GM21717 (cell line): ENCODE measurements around the gene MDM2.
"Not testable (repeated sequence)": the region's sequence is repeated elsewhere in the genome, so short reads cannot be mapped to it uniquely, and the experiment has no call there.

ENCODE experiments used
- ATAC-seq: cut with Tn5 transposase; IDR thresholded peaks from one replicate; pipeline ENCODE4 v1.9.1; 2021; ENCODE audit warnings: mild to moderate bottlenecking, moderate library complexity; ENCODE audit not compliant: unreplicated experiment

MDM2 gene

GRCh38 chr12:68824597-68825250 is 16.7 kb downstream of the MDM2 start:
- ATAC-seq, result no peak

DNA sequence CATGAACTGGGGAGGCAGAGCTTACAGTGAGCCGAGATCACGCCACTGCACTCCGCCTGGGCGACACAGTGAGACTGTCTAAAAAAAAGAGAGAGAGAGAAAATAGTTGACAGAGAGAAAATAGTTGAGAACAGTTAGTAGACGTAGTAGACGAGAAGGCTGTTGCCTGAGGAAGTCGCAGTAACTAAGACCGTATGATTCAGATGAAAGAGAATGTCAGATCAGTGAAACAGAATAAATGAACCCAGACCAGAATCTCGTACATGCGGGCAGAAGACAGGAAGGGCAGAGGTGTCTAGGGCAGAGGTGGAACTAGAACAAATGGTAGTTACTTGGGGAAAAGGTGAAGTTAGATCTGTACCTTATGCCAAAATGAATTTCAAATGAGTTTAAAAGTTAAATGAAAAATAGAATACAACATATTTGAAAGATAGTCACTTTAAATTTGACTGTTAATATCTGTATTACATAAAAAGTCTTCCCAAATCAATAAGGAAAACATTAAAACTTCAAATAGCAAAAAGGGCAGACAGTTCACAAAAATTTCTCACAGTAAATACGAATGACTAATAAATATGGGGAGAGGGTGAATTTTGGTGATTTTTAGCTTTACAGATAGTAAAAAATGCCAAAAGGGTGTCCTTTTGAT is 17.7 kb downstream of the MDM2 start:
- no peak for ATAC-seq

GRCh38 chr12:68827895-68828671 is 20.1 kb downstream of the MDM2 start:
- no peak for ATAC-seq

DNA sequence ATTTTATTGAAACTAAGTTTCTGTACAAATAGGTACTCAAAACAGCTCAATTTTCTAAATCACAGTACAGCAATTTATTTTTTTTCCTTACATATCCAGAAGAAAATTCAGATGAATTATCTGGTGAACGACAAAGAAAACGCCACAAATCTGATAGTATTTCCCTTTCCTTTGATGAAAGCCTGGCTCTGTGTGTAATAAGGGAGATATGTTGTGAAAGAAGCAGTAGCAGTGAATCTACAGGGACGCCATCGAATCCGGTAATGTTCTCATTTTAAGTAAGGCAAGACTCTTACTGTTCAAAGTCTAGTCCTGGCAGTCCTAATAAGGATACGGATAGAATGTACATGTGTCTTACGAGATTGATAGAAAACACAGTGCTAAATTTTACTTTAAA is 20.7 kb downstream of the MDM2 start:
- no peak for ATAC-seq

- no peak for ATAC-seq
These were observed 23.3 kb downstream of the MDM2 start for GRCh38 chr12:68831272-68831671.

DNA sequence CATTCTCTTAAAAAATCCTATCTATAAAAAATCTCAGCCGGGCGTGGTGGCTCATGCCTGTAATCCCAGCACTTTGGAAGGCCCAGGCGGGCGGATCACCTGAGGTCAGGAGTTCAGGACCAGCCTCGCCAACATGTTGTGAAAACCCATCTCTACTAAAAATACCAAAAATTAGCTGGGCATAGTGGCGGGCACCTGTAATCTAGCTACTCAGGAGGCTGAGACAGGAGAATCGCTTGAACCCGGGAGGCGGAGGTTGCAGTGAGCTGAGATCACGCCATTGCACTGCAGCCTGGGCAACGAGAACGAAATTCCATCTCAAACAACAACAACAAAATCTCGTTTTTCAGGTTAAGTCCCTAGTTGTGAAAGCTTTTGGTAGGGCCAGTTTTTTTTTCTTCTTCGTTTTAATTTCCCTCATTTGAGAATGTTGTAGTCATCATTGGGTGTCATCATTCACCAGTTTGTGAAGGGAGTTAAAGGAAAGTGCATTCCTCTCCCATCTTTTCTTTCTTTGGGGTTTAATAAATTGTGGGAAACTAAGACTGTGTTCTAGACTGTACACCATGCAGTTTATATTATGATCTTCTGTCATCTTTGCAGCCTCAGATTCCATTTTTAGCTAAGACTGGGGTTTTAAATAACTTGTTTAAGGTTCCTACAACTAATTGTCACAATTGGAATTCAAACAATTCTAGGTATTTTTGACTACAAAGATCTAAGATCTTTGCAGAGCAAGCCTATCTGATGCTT is 23.9 kb downstream of the MDM2 start:
- no peak for ATAC-seq

- ATAC-seq, result no peak
These were observed 24.5 kb downstream of the MDM2 start for GRCh38 chr12:68832504-68832867.

DNA sequence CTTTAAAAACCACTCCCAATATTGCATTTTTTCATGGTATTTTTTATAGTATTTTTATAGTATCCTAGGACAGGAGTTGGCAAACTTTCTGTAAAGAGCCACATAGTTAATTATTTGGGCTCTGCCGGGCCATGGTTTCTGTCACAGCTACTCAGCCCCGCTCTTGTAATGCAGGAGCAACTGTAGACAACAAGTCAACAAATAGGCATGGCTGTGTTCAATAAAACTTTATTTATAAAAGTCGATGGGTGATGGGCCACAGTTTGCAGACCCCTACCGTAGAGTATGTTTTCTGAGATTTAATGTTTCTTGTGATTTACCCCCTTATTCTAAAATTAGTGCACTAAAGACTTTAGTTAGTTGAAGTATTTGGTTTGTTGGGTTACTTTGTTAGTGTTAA is 25.5 kb downstream of the MDM2 start:
- no peak for ATAC-seq

DNA sequence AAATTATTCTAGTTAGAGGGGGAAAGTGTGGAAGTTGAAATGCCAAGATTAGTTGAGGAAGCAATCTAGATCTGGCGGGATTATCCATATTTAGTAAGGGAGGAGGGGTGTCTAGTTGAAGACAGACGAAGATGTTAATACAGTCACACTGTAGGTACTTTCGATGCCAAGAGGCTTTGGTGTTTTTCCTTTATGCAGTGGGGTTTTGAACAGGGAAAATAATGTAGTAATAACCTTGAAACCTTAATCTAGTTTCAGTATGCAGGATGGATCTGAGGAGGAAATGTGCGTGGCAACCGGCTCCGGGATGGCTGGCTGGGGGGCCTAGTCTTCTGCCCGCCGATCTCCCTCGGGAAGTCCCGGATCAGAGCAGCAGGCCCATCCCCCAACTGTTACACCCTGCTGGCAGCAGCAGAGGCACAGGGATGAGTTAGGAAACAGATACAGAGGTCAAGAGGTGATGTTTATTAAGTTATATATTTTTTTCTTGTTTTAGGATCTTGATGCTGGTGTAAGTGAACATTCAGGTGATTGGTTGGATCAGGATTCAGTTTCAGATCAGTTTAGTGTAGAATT is 27.4 kb downstream of the MDM2 start:
- no peak for ATAC-seq

- ATAC-seq, result no peak
These were observed 29.2 kb downstream of the MDM2 start for GRCh38 chr12:68837215-68837614.

- no peak for ATAC-seq
These were observed 30.3 kb downstream of the MDM2 start for GRCh38 chr12:68838046-68838886.

DNA sequence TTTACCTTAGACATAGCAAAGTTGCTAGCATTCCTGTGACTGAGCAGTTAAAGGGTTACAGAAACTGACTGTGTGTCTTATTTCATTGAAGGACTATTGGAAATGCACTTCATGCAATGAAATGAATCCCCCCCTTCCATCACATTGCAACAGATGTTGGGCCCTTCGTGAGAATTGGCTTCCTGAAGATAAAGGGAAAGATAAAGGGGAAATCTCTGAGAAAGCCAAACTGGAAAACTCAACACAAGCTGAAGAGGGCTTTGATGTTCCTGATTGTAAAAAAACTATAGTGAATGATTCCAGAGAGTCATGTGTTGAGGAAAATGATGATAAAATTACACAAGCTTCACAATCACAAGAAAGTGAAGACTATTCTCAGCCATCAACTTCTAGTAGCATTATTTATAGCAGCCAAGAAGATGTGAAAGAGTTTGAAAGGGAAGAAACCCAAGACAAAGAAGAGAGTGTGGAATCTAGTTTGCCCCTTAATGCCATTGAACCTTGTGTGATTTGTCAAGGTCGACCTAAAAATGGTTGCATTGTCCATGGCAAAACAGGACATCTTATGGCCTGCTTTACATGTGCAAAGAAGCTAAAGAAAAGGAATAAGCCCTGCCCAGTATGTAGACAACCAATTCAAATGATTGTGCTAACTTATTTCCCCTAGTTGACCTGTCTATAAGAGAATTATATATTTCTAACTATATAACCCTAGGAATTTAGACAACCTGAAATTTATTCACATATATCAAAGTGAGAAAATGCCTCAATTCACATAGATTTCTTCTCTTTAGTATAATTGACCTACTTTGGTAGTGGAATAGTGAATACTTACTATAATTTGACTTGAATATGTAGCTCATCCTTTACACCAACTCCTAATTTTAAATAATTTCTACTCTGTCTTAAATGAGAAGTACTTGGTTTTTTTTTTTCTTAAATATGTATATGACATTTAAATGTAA is 31.5 kb downstream of the MDM2 start:
- ATAC-seq, result no peak

DNA sequence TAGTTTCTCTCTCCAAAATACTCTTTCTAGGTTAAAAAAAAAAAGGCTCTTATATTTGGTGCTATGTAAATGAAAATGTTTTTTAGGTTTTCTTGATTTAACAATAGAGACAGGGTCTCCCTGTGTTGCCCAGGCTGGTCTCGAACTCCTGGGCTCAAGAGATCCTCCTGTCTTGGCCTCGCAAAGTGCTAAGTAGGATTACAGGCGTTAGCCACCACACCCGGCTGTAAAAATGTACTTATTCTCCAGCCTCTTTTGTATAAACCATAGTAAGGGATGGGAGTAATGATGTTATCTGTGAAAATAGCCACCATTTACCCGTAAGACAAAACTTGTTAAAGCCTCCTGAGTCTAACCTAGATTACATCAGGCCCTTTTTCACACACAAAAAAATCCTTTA is 33.2 kb downstream of the MDM2 start:
- not testable (repeated sequence) for ATAC-seq

DNA sequence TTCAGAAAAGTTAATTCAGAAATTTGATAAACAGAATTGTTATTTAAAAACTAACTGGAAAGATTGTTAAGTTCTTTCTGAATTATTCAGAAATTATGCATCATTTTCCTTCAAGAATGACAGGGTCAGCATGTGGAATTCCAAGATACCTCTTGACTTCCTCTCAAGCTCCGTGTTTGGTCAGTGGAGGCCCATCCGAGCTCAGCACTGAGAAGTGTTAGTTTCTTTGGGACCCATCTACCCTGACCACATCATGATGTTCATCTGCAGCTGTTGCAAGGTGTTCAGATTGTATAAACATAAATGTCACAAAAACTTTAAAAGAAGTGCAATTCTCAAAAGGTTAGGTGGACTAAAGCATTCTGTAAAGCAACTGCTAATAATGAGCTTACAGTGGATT is 33.7 kb downstream of the MDM2 start:
- no peak for ATAC-seq

DNA sequence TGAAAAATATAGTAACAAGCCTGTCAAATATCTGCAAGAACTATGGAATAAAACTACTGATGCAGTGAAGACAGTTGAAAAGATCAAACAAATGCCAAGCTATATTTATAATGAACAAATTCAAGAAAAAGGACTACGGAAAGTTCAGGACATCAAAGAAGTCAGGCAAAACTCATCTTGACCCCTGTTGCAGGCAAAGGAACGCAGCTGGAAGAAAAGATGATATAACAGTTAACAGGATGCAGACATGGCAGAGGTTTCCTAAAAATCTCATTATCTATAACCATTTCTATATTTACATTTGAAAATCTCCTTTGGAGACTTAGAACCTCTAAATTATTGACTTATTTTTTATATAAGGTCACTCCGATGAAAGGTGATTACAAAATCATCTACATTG is 34.1 kb downstream of the MDM2 start:
- ATAC-seq, result no peak

GRCh38 chr12:68842784-68843567 is 35.0 kb downstream of the MDM2 start:
- ATAC-seq, result no peak

DNA sequence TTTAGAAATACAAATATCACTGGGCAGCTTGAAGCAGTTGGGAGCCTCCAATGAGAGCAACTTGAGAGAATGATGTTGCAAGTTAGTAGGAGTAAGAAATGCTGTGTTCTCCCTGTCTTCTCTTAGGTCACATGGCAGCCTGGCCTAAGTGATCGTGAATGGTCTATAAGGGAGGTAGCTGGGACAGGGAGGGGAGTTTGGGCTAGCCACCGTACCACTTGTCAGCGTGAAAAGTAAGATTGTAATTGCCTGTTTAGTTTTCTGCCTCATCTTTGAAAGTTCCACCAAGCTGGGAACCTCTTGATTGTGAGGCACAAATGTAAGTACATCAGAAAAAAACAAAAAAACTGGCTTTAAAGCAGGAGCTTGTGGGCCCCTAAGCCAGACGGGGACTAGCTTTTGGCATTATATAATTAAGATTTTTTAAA is 36.4 kb downstream of the MDM2 start:
- no peak for ATAC-seq
